ENCODE measurements around the gene SPPL3. TPM values are rescaled to one million over a fixed set of nuclear protein-coding genes. Genes with fewer than 3 reads are reported as not detected.

The SPPL3 gene
- total and polyA plus RNA-seq, 4 donors, result 7.4 to 12.6 (median 8.7) TPM

DNA sequence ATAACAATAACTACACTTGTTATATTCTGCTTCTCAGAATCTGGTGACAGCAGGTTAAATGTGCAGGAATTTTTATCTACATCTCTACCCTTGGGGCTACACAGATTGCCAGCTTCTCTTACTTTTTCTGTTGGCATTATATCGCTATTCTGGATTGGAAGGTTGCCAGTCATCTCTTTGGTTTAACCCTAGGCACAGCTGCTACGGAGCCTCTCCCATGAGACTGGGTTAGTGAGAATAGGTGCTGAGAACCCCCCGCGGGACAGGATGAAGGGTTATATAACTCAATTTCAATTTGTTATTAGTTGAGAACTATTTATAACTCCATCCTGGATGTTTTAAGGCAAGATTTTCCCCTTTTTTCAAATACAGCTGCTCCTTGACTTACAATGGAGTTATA is 105.5 kb downstream of the SPPL3 start:
- H3K9me3 ChIP-seq (ENCODE audit: control insufficient read depth in 4 of 4, low read length in 3 of 4), result peaks cover 0 to 3% (median 0%) of the 10 kb centered on the region in 4 donors
- TF ChIP-seq JUND (IDR thresholded peaks at IDR 0.05) (no peak), RXRA (IDR thresholded peaks at IDR 0.05) (no peak), EGR1 (IDR thresholded peaks at IDR 0.05; ENCODE audit: low read depth in 2 of 2) (no peak), SP1 (IDR thresholded peaks at IDR 0.05) (no peak), HNF4G (IDR thresholded peaks at IDR 0.05) (no peak), HNF4A (conservative IDR thresholded peaks at IDR 0.05) (no peak), RAD21 (IDR thresholded peaks at IDR 0.05) (no peak), GABPA (IDR thresholded peaks at IDR 0.05 in 1 of 2, conservative IDR thresholded peaks at IDR 0.05 in 1 of 2) (no peak), TAF1 (conservative IDR thresholded peaks at IDR 0.05) (no peak), NR2F2 (IDR thresholded peaks at IDR 0.05) (no peak), CTCF (IDR thresholded peaks at IDR 0.05; ENCODE audit: low read depth, low read length, missing input control) (no peak), FOXA2 (IDR thresholded peaks at IDR 0.05) (no peak), YY1 (IDR thresholded peaks at IDR 0.05) (no peak)
- TF ChIP-seq, protein P1, sequence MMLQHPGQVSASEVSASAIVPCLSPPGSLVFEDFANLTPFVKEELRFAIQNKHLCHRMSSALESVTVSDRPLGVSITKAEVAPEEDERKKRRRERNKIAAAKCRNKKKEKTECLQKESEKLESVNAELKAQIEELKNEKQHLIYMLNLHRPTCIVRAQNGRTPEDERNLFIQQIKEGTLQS (IDR thresholded peaks at IDR 0.05), result no peak
- TF ChIP-seq, protein P2, sequence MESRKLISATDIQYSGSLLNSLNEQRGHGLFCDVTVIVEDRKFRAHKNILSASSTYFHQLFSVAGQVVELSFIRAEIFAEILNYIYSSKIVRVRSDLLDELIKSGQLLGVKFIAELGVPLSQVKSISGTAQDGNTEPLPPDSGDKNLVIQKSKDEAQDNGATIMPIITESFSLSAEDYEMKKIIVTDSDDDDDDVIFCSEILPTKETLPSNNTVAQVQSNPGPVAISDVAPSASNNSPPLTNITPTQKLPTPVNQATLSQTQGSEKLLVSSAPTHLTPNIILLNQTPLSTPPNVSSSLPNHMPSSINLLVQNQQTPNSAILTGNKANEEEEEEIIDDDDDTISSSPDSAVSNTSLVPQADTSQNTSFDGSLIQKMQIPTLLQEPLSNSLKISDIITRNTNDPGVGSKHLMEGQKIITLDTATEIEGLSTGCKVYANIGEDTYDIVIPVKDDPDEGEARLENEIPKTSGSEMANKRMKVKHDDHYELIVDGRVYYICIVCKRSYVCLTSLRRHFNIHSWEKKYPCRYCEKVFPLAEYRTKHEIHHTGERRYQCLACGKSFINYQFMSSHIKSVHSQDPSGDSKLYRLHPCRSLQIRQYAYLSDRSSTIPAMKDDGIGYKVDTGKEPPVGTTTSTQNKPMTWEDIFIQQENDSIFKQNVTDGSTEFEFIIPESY (IDR thresholded peaks at IDR 0.05), result no peak
- TF ChIP-seq, protein P3, sequence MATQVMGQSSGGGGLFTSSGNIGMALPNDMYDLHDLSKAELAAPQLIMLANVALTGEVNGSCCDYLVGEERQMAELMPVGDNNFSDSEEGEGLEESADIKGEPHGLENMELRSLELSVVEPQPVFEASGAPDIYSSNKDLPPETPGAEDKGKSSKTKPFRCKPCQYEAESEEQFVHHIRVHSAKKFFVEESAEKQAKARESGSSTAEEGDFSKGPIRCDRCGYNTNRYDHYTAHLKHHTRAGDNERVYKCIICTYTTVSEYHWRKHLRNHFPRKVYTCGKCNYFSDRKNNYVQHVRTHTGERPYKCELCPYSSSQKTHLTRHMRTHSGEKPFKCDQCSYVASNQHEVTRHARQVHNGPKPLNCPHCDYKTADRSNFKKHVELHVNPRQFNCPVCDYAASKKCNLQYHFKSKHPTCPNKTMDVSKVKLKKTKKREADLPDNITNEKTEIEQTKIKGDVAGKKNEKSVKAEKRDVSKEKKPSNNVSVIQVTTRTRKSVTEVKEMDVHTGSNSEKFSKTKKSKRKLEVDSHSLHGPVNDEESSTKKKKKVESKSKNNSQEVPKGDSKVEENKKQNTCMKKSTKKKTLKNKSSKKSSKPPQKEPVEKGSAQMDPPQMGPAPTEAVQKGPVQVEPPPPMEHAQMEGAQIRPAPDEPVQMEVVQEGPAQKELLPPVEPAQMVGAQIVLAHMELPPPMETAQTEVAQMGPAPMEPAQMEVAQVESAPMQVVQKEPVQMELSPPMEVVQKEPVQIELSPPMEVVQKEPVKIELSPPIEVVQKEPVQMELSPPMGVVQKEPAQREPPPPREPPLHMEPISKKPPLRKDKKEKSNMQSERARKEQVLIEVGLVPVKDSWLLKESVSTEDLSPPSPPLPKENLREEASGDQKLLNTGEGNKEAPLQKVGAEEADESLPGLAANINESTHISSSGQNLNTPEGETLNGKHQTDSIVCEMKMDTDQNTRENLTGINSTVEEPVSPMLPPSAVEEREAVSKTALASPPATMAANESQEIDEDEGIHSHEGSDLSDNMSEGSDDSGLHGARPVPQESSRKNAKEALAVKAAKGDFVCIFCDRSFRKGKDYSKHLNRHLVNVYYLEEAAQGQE (IDR thresholded peaks at IDR 0.05), result no peak
- TF ChIP-seq, protein P4, sequence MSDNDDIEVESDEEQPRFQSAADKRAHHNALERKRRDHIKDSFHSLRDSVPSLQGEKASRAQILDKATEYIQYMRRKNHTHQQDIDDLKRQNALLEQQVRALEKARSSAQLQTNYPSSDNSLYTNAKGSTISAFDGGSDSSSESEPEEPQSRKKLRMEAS (IDR thresholded peaks at IDR 0.05), result no peak
- no peaks in the 10 kb centered on the region for H3K36me3 ChIP-seq (ENCODE audit: control insufficient read depth in 4 of 4, insufficient read depth in 3 of 4, low read depth in 1 of 4, low read length in 3 of 4)
- 87% methylated on average over 4 of the region's 4 CpGs for WGBS
- no peak overlapping the region for H3K9ac ChIP-seq (ENCODE audit: low read depth in 1 of 2, low read length in 2 of 2)
- DNase-seq (ENCODE audit: low spot score), result no peak
- no peak overlapping the region for H3K27ac ChIP-seq (ENCODE audit: low read depth in 1 of 2, low read length in 2 of 2)
- no peak overlapping the region for H3K4me3 ChIP-seq (ENCODE audit: low read depth in 1 of 3, low read length in 3 of 3)
- H3K4me1 ChIP-seq (ENCODE audit: control insufficient read depth in 4 of 4, insufficient read depth in 4 of 4, low read length in 3 of 4), result peaks cover 0 to 5% (median 2%) of the 10 kb centered on the region in 4 donors
- no peaks in the 10 kb centered on the region for H3K27me3 ChIP-seq (ENCODE audit: control insufficient read depth in 4 of 4, insufficient read depth in 4 of 4, low read length in 3 of 4)

All from liver (tissue), 9 donors.